Measurements from ENCODE around the gene BEND7.

DNA sequence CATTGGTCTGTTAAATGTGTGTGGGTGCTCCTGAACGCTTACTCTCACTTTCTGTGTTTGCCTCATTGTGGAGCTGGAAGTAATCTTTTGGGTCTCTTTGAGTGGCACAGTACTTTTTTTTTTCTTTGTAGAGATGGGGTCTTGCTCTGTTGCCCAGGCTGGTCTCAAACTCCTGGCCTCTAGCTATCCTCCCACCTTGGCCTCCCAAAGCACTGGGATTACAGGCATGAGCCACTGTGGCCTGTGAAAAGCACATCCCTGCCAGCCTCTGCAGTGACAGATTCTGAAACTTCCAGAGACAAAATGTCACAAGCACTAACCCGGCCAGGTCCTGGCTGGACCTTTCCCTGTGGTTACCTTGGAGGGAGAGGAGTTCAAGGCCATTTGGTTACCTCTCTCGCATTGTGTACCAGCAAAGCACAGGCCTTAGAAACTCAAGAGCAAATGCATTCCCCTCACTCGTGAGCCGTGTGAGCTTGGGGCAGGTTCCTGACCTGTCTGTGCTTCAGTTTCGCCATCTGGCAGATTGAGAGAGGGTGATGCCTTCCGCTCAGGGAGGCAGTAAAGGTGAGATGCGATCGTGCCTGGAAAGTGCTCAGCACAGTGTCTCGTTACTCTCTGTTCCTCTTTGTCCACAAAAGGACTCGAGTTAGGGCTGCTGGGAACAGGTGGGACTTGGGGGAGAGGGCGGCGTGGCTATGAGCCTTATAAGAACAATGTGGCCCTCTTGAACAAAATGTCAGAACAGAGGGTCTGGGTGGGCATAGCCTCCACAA is 108.1 kb downstream of the BEND7 start:
- TF ChIP-seq, protein P1, sequence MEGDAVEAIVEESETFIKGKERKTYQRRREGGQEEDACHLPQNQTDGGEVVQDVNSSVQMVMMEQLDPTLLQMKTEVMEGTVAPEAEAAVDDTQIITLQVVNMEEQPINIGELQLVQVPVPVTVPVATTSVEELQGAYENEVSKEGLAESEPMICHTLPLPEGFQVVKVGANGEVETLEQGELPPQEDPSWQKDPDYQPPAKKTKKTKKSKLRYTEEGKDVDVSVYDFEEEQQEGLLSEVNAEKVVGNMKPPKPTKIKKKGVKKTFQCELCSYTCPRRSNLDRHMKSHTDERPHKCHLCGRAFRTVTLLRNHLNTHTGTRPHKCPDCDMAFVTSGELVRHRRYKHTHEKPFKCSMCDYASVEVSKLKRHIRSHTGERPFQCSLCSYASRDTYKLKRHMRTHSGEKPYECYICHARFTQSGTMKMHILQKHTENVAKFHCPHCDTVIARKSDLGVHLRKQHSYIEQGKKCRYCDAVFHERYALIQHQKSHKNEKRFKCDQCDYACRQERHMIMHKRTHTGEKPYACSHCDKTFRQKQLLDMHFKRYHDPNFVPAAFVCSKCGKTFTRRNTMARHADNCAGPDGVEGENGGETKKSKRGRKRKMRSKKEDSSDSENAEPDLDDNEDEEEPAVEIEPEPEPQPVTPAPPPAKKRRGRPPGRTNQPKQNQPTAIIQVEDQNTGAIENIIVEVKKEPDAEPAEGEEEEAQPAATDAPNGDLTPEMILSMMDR (IDR thresholded peaks at IDR 0.05) = no peak
- no peak for TF ChIP-seq POLR2A (IDR thresholded peaks at IDR 0.05)
